Keratinocyte (primary cell): ENCODE data around the gene ARHGAP12. TPM values are rescaled to one million over a fixed set of nuclear protein-coding genes. Genes with fewer than 3 reads are reported as not detected.

ENCODE experiments used
- DNase-seq: peaks from one replicate; pipeline ENCODE4 v3.0.0-alpha.2; 2011; ENCODE audit warnings: low read depth, missing footprints, low spot score
- FAIRE-seq: peaks from 2 replicates; lab custom pipeline; 2011; peaks lifted over from hg19 to GRCh38; lab: Jason Lieb, UNC
- H2AFZ ChIP-seq: 2 replicates; pipeline ENCODE4 v1.6.0; 2012; ENCODE audit warnings: low read length, control low read depth, inconsistent platforms; ENCODE audit not compliant: control insufficient read depth
- H3K27ac ChIP-seq: 2 replicates; pipeline ENCODE4 v1.5.1; 2011; ENCODE audit warnings: low read length; ENCODE audit not compliant: control insufficient read depth, insufficient read depth
- H3K27me3 ChIP-seq: 3 replicates; pipeline ENCODE4 v1.6.0; 2011; ENCODE audit warnings: low read length; ENCODE audit not compliant: control insufficient read depth, insufficient read depth; ENCODE audit errors: extremely low read depth
- H3K36me3 ChIP-seq, 2 experiments: 2 replicates in 1 of 2; 3 replicates in 1 of 2; pipeline ENCODE4 v1.5.1; 2011; ENCODE audit warnings: low read length in 2 of 2, mild to moderate bottlenecking in 1 of 2; ENCODE audit not compliant: control insufficient read depth in 2 of 2, insufficient read depth in 2 of 2; ENCODE audit errors: extremely low read depth in 1 of 2
- H3K4me1 ChIP-seq: 3 replicates; pipeline ENCODE4 v1.5.1; 2011; ENCODE audit warnings: low read length; ENCODE audit not compliant: control insufficient read depth, insufficient read depth; ENCODE audit errors: extremely low read depth
- H3K4me2 ChIP-seq: 3 replicates; pipeline ENCODE4 v1.6.0; 2011; ENCODE audit warnings: low read depth, low read length; ENCODE audit not compliant: control insufficient read depth, insufficient read depth; ENCODE audit errors: extremely low read depth
- H3K4me3 ChIP-seq, 3 experiments: fragments of 200-600 bp in 1 of 3; sonication (generic) in 1 of 3; 2 replicates in 2 of 3; 3 replicates in 1 of 3; pipeline ENCODE4 v1.5.1; 2011 to 2016; ENCODE audit warnings: low read length in 3 of 3, mild to moderate bottlenecking in 3 of 3, control low read depth in 2 of 3, inconsistent platforms in 1 of 3, low read depth in 1 of 3, mixed read lengths in 1 of 3, mixed run types in 1 of 3, moderate library complexity in 1 of 3; ENCODE audit not compliant: control insufficient read depth in 2 of 3, insufficient read depth in 2 of 3; ENCODE audit errors: extremely low read depth in 1 of 3
- H3K79me2 ChIP-seq: 2 replicates; pipeline ENCODE4 v1.6.0; 2012; ENCODE audit warnings: low read length; ENCODE audit not compliant: control insufficient read depth, insufficient read depth
- H3K9ac ChIP-seq: 3 replicates; pipeline ENCODE4 v1.6.0; 2011; ENCODE audit warnings: low read length; ENCODE audit not compliant: control insufficient read depth, insufficient read depth; ENCODE audit errors: extremely low read depth
- H3K9me1 ChIP-seq: 3 replicates; pipeline ENCODE4 v1.6.0; 2011; ENCODE audit warnings: low read length; ENCODE audit not compliant: control insufficient read depth, insufficient read depth; ENCODE audit errors: extremely low read depth
- H3K9me3 ChIP-seq: 2 replicates; pipeline ENCODE4 v1.5.1; 2012; ENCODE audit warnings: low read depth, low read length; ENCODE audit not compliant: control insufficient read depth
- H4K20me1 ChIP-seq: 3 replicates; pipeline ENCODE4 v1.6.0; 2011; ENCODE audit warnings: low read length; ENCODE audit not compliant: control insufficient read depth, insufficient read depth; ENCODE audit errors: extremely low read depth
- CTCF ChIP-seq, 3 experiments: IDR thresholded peaks in 1 of 3; conservative IDR thresholded peaks in 1 of 3; optimal IDR thresholded peaks in 1 of 3; 2 replicates in 2 of 3; 3 replicates in 1 of 3; pipeline versions ENCODE3 to v1.5.1; 2011; ENCODE audit warnings: low read length in 3 of 3, mild to moderate bottlenecking in 3 of 3, moderate library complexity in 2 of 3, control low read depth in 1 of 3, inconsistent platforms in 1 of 3; ENCODE audit not compliant: insufficient read depth in 2 of 3; ENCODE audit errors: extremely low read depth in 1 of 3
- EZH2 ChIP-seq: IDR thresholded peaks from one replicate; pipeline ENCODE4 v1.6.1; 2012; ENCODE audit warnings: inconsistent platforms, mild to moderate bottlenecking, low read length, moderate library complexity
- dilution Hi-C: fragments of 300-500 bp; cut with MboI; formaldehyde crosslinking; loops from one replicate; pipeline ENCODE4 v1.7.0; 2020; ENCODE audit warnings: low sequenced_read_pairs; ENCODE audit not compliant: extremely low pct_ligation_motif_present
- polyA plus RNA-seq, 5 experiments: library from polyadenylated mRNA; depleted of rRNA in 3 of 5; stranded (reverse) in 3 of 5; stranded (forward) in 1 of 5; unstranded in 1 of 5; fragments of >200 nt; gene quantifications; 1 replicate in 1 of 5; 2 replicates in 3 of 5; 3 replicates in 1 of 5; pipeline versions ENCODE4 v1.2.1 to v1.2.3, GENCODE V29; 2011 to 2012; ENCODE audit warnings: missing spikeins in 2 of 5, low read depth in 1 of 5, low replicate concordance in 1 of 5

The ARHGAP12 gene
- polyA plus RNA-seq, 1 donor (not counting 4 experiments of a cell fraction or from before 2014, with no cell fraction given): 26.6 TPM

- Histone ChIP-seq H3K9ac (peak overlapping the region; percentile 57), H3K36me3 (no peaks in the 10 kb centered on the region), H3K4me1 (peaks cover 64% of the 10 kb centered on the region), H3K9me3 (no peaks in the 10 kb centered on the region), H2AFZ (peak overlapping the region; percentile 21), H4K20me1 (no peaks in the 10 kb centered on the region), H3K4me3 (peak overlapping the region in 2 of 3 experiments; percentile 5 to 15), H3K4me2 (peak overlapping the region; percentile 72), H3K9me1 (no peaks in the 10 kb centered on the region), H3K27ac (peak overlapping the region; percentile 92), H3K79me2 (no peaks in the 10 kb centered on the region), H3K27me3 (no peaks in the 10 kb centered on the region)
- no peak for FAIRE-seq
- dilution Hi-C loops: no loop called here
- no peak for TF ChIP-seq EZH2
- no peak for TF ChIP-seq CTCF (optimal IDR thresholded peaks at IDR 0.05 in 1 of 3, IDR thresholded peaks at IDR 0.05 in 1 of 3, conservative IDR thresholded peaks at IDR 0.05 in 1 of 3; ENCODE audit: extremely low read depth in 1 of 3, insufficient read depth in 2 of 3, low read length in 3 of 3)
- no peak for DNase-seq
Observed at GRCh38 chr10:31939797-31940708, 11.4 kb upstream of the ARHGAP12 start.

- no peak for FAIRE-seq
- Histone ChIP-seq H3K4me1 (peaks cover 43% of the 10 kb centered on the region), H3K4me3 (no peak overlapping the region), H4K20me1 (no peaks in the 10 kb centered on the region), H3K9me1 (no peaks in the 10 kb centered on the region), H3K9me3 (no peaks in the 10 kb centered on the region), H3K4me2 (peak overlapping the region; percentile 47), H3K79me2 (no peaks in the 10 kb centered on the region), H3K36me3 (no peaks in the 10 kb centered on the region), H3K27ac (peak overlapping the region; percentile 53), H3K27me3 (no peaks in the 10 kb centered on the region), H2AFZ (no peak overlapping the region), H3K9ac (peak overlapping the region; percentile 26)
- DNase-seq: no peak
- dilution Hi-C loops: no loop called here
- TF ChIP-seq EZH2: no peak
- TF ChIP-seq CTCF (optimal IDR thresholded peaks at IDR 0.05 in 1 of 3, IDR thresholded peaks at IDR 0.05 in 1 of 3, conservative IDR thresholded peaks at IDR 0.05 in 1 of 3; ENCODE audit: extremely low read depth in 1 of 3, insufficient read depth in 2 of 3, low read length in 3 of 3): no peak
Observed at GRCh38 chr10:31937371-31937770, 8.7 kb upstream of the ARHGAP12 start.
